HepG2 (cell line): Measurements from ENCODE around the gene ICAM5. TPM values are rescaled to one million over a fixed set of nuclear protein-coding genes. Genes with fewer than 3 reads are reported as not detected.
A peak's percentile ranks its signal among the peaks of the same experiment; 100 is the strongest.

Source experiments
- ATF5 ChIP-seq: sonication (generic); formaldehyde crosslinking; IDR thresholded peaks from 2 replicates; pipeline ENCODE4 v1.4.0; 2020; ENCODE audit warnings: mild to moderate bottlenecking, low read depth, missing genetic modification reagents
- CREB3 ChIP-seq: sonication (generic); formaldehyde crosslinking; IDR thresholded peaks from 2 replicates; pipeline ENCODE4 v1.5.0; 2020; ENCODE audit warnings: missing genetic modification reagents
- DBP ChIP-seq: sonication (generic); formaldehyde crosslinking; IDR thresholded peaks from 2 replicates; pipeline ENCODE4 v1.4.0; 2020; ENCODE audit warnings: missing genetic modification reagents; ENCODE audit errors: not compliant biosample characterization
- ELF3 ChIP-seq: IDR thresholded peaks from 2 replicates; pipeline ENCODE4 v1.6.1; 2016; ENCODE audit warnings: missing genetic modification reagents, missing compliant biosample characterization
- FOXM1 ChIP-seq: sonication (generic); formaldehyde crosslinking; IDR thresholded peaks from 2 replicates; pipeline ENCODE4 v1.5.0; 2020; ENCODE audit warnings: missing genetic modification reagents
- FOXP1 ChIP-seq, 2 experiments: fragments of 450-650 bp in 1 of 2; IDR thresholded peaks; 2 replicates each; pipeline ENCODE4 v1.6.1; 2017 to 2018; ENCODE audit warnings: antibody characterized with exemption in 1 of 2
- IKZF4 ChIP-seq: sonication (generic); formaldehyde crosslinking; IDR thresholded peaks from 2 replicates; pipeline ENCODE4 v1.5.1; 2020; ENCODE audit warnings: borderline replicate concordance, mild to moderate bottlenecking, low read depth, missing genetic modification reagents; ENCODE audit errors: not compliant biosample characterization
- ISX ChIP-seq: sonication (generic); formaldehyde crosslinking; conservative IDR thresholded peaks from 2 replicates; pipeline ENCODE4 v1.5.0; 2020; ENCODE audit warnings: missing genetic modification reagents
- NFAT5 ChIP-seq: sonication (generic); formaldehyde crosslinking; IDR thresholded peaks from 2 replicates; pipeline ENCODE4 v1.4.0; 2020; ENCODE audit warnings: missing genetic modification reagents
- RCOR2 ChIP-seq: IDR thresholded peaks from 2 replicates; pipeline ENCODE4 v1.6.1; 2016; ENCODE audit warnings: missing biosample characterization, missing genetic modification reagents
- TEAD3 ChIP-seq: optimal IDR thresholded peaks from 2 replicates; pipeline ENCODE3; 2016; ENCODE audit warnings: borderline replicate concordance
- ZFP82 ChIP-seq: sonication (generic); formaldehyde crosslinking; IDR thresholded peaks from 2 replicates; pipeline ENCODE4 v1.5.1; 2020; ENCODE audit warnings: mild to moderate bottlenecking, missing genetic modification reagents, borderline replicate concordance
- ZKSCAN5 ChIP-seq: sonication (generic); formaldehyde crosslinking; IDR thresholded peaks from 2 replicates; pipeline ENCODE4 v1.5.1; 2020; ENCODE audit warnings: mild to moderate bottlenecking, missing genetic modification reagents
- ZNF160 ChIP-seq: sonication (generic); formaldehyde crosslinking; IDR thresholded peaks from 2 replicates; pipeline ENCODE4 v1.8.0; 2022; ENCODE audit warnings: mild to moderate bottlenecking, inconsistent platforms, missing genetic modification reagents
- ZNF232 ChIP-seq: sonication (generic); formaldehyde crosslinking; IDR thresholded peaks from 2 replicates; pipeline ENCODE4 v1.4.0; 2020; ENCODE audit warnings: missing genetic modification reagents, borderline replicate concordance
- ZNF331 ChIP-seq: sonication (generic); formaldehyde crosslinking; IDR thresholded peaks from 2 replicates; pipeline ENCODE4 v1.4.0; 2020; ENCODE audit warnings: missing genetic modification reagents
- ZNF441 ChIP-seq: sonication (generic); formaldehyde crosslinking; IDR thresholded peaks from 2 replicates; pipeline ENCODE4 v1.7.0; 2021; ENCODE audit warnings: missing genetic modification reagents, borderline replicate concordance
- ZNF552 ChIP-seq: sonication (generic); formaldehyde crosslinking; IDR thresholded peaks from 2 replicates; pipeline ENCODE4 v1.9.0; 2022; ENCODE audit warnings: missing genetic modification reagents, mild to moderate bottlenecking, borderline replicate concordance
- ZNF614 ChIP-seq: IDR thresholded peaks from 2 replicates; pipeline ENCODE4 v1.6.1; 2018; ENCODE audit warnings: missing biosample characterization, missing genetic modification reagents, inconsistent platforms, borderline replicate concordance
- ZNF747 ChIP-seq: sonication (generic); formaldehyde crosslinking; IDR thresholded peaks from 2 replicates; pipeline ENCODE4 v1.8.1; 2023; ENCODE audit warnings: missing genetic modification reagents, mild to moderate bottlenecking, borderline replicate concordance
- ZZZ3 ChIP-seq: sonication (generic); formaldehyde crosslinking; IDR thresholded peaks from 2 replicates; pipeline ENCODE4 v1.4.0; 2020; ENCODE audit warnings: missing genetic modification reagents, mild to moderate bottlenecking, borderline replicate concordance
- polyA plus RNA-seq, 8 experiments: library from polyadenylated mRNA; depleted of rRNA in 3 of 8; stranded (reverse) in 7 of 8; unstranded in 1 of 8; fragments of >200 nt; fragmentation: Illumina TruSeq in 4 of 8; extraction: Trizol in 4 of 8; gene quantifications; 2 replicates each; pipeline versions ENCODE4 v1.2.1 to v1.2.3, GENCODE V29; 2011 to 2016; ENCODE audit warnings: low read depth in 4 of 8, missing spikeins in 1 of 8, mixed read lengths in 1 of 8; ENCODE audit not compliant: insufficient read depth in 1 of 8
- total RNA-seq, 5 experiments: library from RNA; depleted of rRNA; stranded (reverse); fragments of >200 nt; fragmentation: Illumina TruSeq; extraction: Trizol; gene quantifications; 2 replicates each; pipeline ENCODE4 v1.2.3, GENCODE V29; 2016; ENCODE audit warnings: low read depth in 1 of 5

The ICAM5 gene
- total and polyA plus RNA-seq, 2 of the 13 experiments (the other 11 are each of a cell fraction or from before 2014, with no cell fraction given), result 0.46 to 1.6 TPM

GRCh38 chr19:10251792-10252694, 37.7 kb upstream of the ICAM5 start, which contains the start of gene MRPL4 (continued):
- TF ChIP-seq NFAT5 (CRISPR knock-in tag), result 0 out of 2 replicates have a peak, but pooled peaks have one; percentile 66
- TF ChIP-seq CREB3, result peak; percentile 88
- peak; percentile 87 for TF ChIP-seq IKZF4
- TF ChIP-seq RCOR2 (CRISPR knock-in tag), result 0 out of 2 replicates have a peak, but pooled peaks have one; percentile 20
- TF ChIP-seq FOXP1 (IDR thresholded peaks at IDR 0.05), result 0 out of 2 replicates have a peak, but pooled peaks have one; percentile 0
- TF ChIP-seq FOXP1 (CRISPR knock-in tag; IDR thresholded peaks at IDR 0.05), result no peak
- peak; percentile 53; the same call in 1 of the 2 replicates for TF ChIP-seq ELF3
- no peak for TF ChIP-seq ISX (CRISPR knock-in tag)
- no peak for TF ChIP-seq ATF5 (CRISPR knock-in tag)
- TF ChIP-seq ZNF160, result peak; percentile 89; the same call in 1 of the 2 replicates
- peak; percentile 77; the same call in 1 of the 2 replicates for TF ChIP-seq ZNF441 (CRISPR knock-in tag)
- TF ChIP-seq DBP (CRISPR knock-in tag), result peak; percentile 30
- TF ChIP-seq TEAD3 (CRISPR knock-in tag), result peak; percentile 12
- TF ChIP-seq ZZZ3, result no peak; the same call in 1 of the 2 replicates
- TF ChIP-seq ZNF747 (CRISPR knock-in tag), result peak; percentile 81; the same call in 1 of the 2 replicates
- peak; percentile 14; the same call in 1 of the 2 replicates for TF ChIP-seq ZNF614 (CRISPR knock-in tag)
- peak; percentile 78; the same call in 1 of the 2 replicates for TF ChIP-seq ZNF331 (CRISPR knock-in tag)
- peak; percentile 67; the same call in 1 of the 2 replicates for TF ChIP-seq ZNF232 (CRISPR knock-in tag)
- peak; percentile 92 for TF ChIP-seq ZNF552 (CRISPR knock-in tag)
- 0 out of 2 replicates have a peak, but pooled peaks have one; percentile 38 for TF ChIP-seq ZFP82 (CRISPR knock-in tag)
- TF ChIP-seq FOXM1, result peak; percentile 58; the same call in 1 of the 2 replicates
- no peak for TF ChIP-seq ZKSCAN5 (CRISPR knock-in tag)
